Neural progenitor cell (in vitro differentiated cells): ENCODE data around the gene KRTAP13-3. TPM values are rescaled to one million over a fixed set of nuclear protein-coding genes. Genes with fewer than 3 reads are reported as not detected.

Source experiments
- DNase-seq: peaks from one replicate; pipeline ENCODE4 v3.0.0-alpha.2; 2016; ENCODE audit warnings: low spot score
- H2AFZ ChIP-seq: fragments of 200-600 bp; sonication (generic); replicated peaks from 2 replicates; pipeline ENCODE4 v1.6.1; 2016; ENCODE audit warnings: antibody characterized with exemption
- H3F3A ChIP-seq: fragments of 200-600 bp; sonication (generic); 2 replicates; pipeline ENCODE4 v1.6.1; 2016; ENCODE audit warnings: antibody characterized with exemption, low read depth
- H3K27ac ChIP-seq: fragments of 200-600 bp; sonication (generic); 2 replicates; pipeline ENCODE4 v1.5.1; 2016; ENCODE audit warnings: mild to moderate bottlenecking
- H3K27me3 ChIP-seq: fragments of 200-600 bp; sonication (generic); 2 replicates; pipeline ENCODE4 v1.6.1; 2016; ENCODE audit warnings: mild to moderate bottlenecking, moderate library complexity
- H3K36me3 ChIP-seq: fragments of 200-600 bp; sonication (generic); 2 replicates; pipeline ENCODE4 v1.5.1; 2016
- H3K4me1 ChIP-seq: fragments of 200-600 bp; sonication (generic); 2 replicates; pipeline ENCODE4 v1.6.1; 2016; ENCODE audit warnings: mixed run types
- H3K4me2 ChIP-seq: fragments of 200-600 bp; sonication (generic); 2 replicates; pipeline ENCODE4 v1.6.1; 2016
- H3K4me3 ChIP-seq: fragments of 200-600 bp; sonication (generic); 2 replicates; pipeline ENCODE4 v1.5.1; 2016
- H3K79me2 ChIP-seq: fragments of 200-600 bp; sonication (generic); 2 replicates; pipeline ENCODE4 v1.6.1; 2016; ENCODE audit warnings: low read depth
- H3K9ac ChIP-seq: fragments of 200-600 bp; sonication (generic); 2 replicates; pipeline ENCODE4 v1.6.1; 2016
- H3K9me3 ChIP-seq: fragments of 200-600 bp; sonication (generic); 2 replicates; pipeline ENCODE4 v1.5.1; 2016; ENCODE audit warnings: low read depth
- H4K20me1 ChIP-seq: fragments of 200-600 bp; sonication (generic); 2 replicates; pipeline ENCODE4 v1.6.1; 2016; ENCODE audit warnings: low read depth
- H3K27ac Mint-ChIP-seq: 3 replicates; pipeline ENCODE4 v1.8.0; 2021; ENCODE audit warnings: mixed read lengths
- H3K27me3 Mint-ChIP-seq: 2 replicates; pipeline ENCODE4 v1.8.0; 2022; ENCODE audit warnings: low read depth, mild to moderate bottlenecking, inconsistent platforms, moderate library complexity, mixed read lengths; ENCODE audit not compliant: insufficient read depth
- H3K36me3 Mint-ChIP-seq: 3 replicates; pipeline ENCODE4 v1.8.0; 2021; ENCODE audit warnings: mixed read lengths
- H3K4me1 Mint-ChIP-seq: 3 replicates; pipeline ENCODE4 v1.8.0; 2021; ENCODE audit warnings: mixed read lengths
- H3K4me3 Mint-ChIP-seq: 3 replicates; pipeline ENCODE4 v1.8.0; 2021; ENCODE audit warnings: mild to moderate bottlenecking, moderate library complexity, mixed read lengths
- H3K9me3 Mint-ChIP-seq: 3 replicates; pipeline ENCODE4 v1.8.0; 2020; ENCODE audit warnings: mixed read lengths
- EZH2 ChIP-seq: fragments of 200-600 bp; sonication (generic); IDR thresholded peaks from 2 replicates; pipeline ENCODE4 v1.6.1; 2017; ENCODE audit warnings: antibody characterized with exemption, mild to moderate bottlenecking, moderate library complexity
- EZH2phosphoT487 ChIP-seq: fragments of 200-600 bp; sonication (generic); IDR thresholded peaks from 2 replicates; pipeline ENCODE4 v1.6.1; 2017; ENCODE audit warnings: antibody characterized with exemption
- total RNA-seq: library from RNA; depleted of rRNA; stranded (reverse); fragments of >200 nt; gene quantifications from 2 replicates; pipeline ENCODE4 v1.2.3, GENCODE V29; 2015; ENCODE audit warnings: low replicate concordance
- TF ChIP-seq, protein P1 (sequence below): fragments of 200-600 bp; sonication (generic); IDR thresholded peaks from 2 replicates; pipeline ENCODE4 v1.5.1; 2017; ENCODE audit warnings: antibody characterized with exemption, mild to moderate bottlenecking

The KRTAP13-3 gene
- total RNA-seq, 1 donor from 2014 or later: not detected

DNA sequence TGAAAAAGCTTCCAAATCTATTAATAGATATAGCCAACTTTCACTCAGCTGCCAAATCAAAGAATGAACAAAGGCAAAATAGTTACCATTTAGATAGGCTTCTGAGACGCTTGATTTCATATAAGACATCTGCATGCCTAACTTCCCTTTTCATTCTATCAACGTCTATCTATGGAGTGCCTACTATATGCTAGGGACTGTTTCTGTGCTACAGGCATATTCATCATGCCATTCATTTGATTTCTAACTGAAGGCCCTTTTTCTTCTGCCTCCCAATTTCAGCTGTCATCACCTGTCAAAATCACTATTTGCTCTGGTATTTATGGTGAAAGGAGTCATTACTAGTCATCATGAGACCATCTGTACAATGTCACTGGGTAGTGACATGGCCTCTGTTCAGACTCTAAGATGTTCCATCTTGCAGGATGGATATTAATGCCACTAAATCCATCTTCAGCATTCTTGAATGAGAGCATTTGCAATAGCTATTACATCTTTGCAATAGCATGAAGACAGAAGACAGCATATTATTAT lies 34.2 kb downstream of the KRTAP13-3 start:
- no peaks in the 10 kb centered on the region for H3K36me3 ChIP-seq
- TF ChIP-seq EZH2 (no peak), EZH2phosphoT487 (no peak)
- TF ChIP-seq, protein P1, sequence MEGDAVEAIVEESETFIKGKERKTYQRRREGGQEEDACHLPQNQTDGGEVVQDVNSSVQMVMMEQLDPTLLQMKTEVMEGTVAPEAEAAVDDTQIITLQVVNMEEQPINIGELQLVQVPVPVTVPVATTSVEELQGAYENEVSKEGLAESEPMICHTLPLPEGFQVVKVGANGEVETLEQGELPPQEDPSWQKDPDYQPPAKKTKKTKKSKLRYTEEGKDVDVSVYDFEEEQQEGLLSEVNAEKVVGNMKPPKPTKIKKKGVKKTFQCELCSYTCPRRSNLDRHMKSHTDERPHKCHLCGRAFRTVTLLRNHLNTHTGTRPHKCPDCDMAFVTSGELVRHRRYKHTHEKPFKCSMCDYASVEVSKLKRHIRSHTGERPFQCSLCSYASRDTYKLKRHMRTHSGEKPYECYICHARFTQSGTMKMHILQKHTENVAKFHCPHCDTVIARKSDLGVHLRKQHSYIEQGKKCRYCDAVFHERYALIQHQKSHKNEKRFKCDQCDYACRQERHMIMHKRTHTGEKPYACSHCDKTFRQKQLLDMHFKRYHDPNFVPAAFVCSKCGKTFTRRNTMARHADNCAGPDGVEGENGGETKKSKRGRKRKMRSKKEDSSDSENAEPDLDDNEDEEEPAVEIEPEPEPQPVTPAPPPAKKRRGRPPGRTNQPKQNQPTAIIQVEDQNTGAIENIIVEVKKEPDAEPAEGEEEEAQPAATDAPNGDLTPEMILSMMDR: no peak
- no peak overlapping the region for H3K4me3 ChIP-seq
- H3K9me3 Mint-ChIP-seq: peaks cover 4% of the 10 kb centered on the region
- no peaks in the 10 kb centered on the region for H3K27me3 ChIP-seq
- H3K27me3 Mint-ChIP-seq: peaks cover 4% of the 10 kb centered on the region
- no peak overlapping the region for H3K4me2 ChIP-seq
- H3K9me3 ChIP-seq: no peaks in the 10 kb centered on the region
- H4K20me1 ChIP-seq: no peaks in the 10 kb centered on the region
- H3F3A ChIP-seq: no peaks in the 10 kb centered on the region
- no peaks in the 10 kb centered on the region for H3K79me2 ChIP-seq
- no peak overlapping the region for H3K9ac ChIP-seq
- H3K27ac ChIP-seq: no peak overlapping the region
- no peak overlapping the region for H2AFZ ChIP-seq
- H3K4me1 Mint-ChIP-seq: no peaks in the 10 kb centered on the region
- DNase-seq: no peak
- H3K4me3 Mint-ChIP-seq: no peak overlapping the region
- H3K27ac Mint-ChIP-seq: no peak overlapping the region
- no peaks in the 10 kb centered on the region for H3K36me3 Mint-ChIP-seq
- H3K4me1 ChIP-seq: no peaks in the 10 kb centered on the region

DNA sequence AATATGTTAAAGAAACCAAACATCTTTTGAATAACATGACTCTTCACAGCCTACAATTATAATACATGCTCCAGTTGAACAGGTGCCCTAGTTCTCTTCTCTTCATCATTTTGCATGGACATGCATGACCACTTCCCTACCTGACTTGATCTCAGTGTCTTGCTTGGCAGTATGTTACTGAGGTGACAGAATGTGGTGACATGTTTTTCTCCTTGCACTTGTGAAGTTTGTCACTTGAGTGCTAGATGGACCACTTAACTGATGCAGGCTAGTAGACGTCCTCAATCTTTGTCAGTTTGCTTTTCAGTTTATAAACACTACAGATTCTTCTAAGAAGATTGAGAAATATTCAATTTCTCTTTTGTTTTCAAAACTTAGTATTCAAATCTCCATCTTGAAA lies 43.5 kb downstream of the KRTAP13-3 start:
- Histone ChIP-seq H3K9me3 (no peaks in the 10 kb centered on the region), H3K27me3 (no peaks in the 10 kb centered on the region), H3K9ac (no peak overlapping the region), H3K4me1 (no peaks in the 10 kb centered on the region), H3K4me2 (no peak overlapping the region), H3F3A (no peaks in the 10 kb centered on the region), H3K27ac (no peak overlapping the region), H4K20me1 (no peaks in the 10 kb centered on the region), H3K36me3 (no peaks in the 10 kb centered on the region), H3K4me3 (no peak overlapping the region), H2AFZ (no peak overlapping the region), H3K79me2 (no peaks in the 10 kb centered on the region)
- TF ChIP-seq EZH2phosphoT487: no peak
- no peak for TF ChIP-seq EZH2
- TF ChIP-seq, protein P1: no peak
- Mint-ChIP-seq H3K27me3 (no peaks in the 10 kb centered on the region), H3K4me3 (no peak overlapping the region), H3K9me3 (no peaks in the 10 kb centered on the region), H3K36me3 (no peaks in the 10 kb centered on the region), H3K4me1 (no peaks in the 10 kb centered on the region), H3K27ac (no peak overlapping the region)
- DNase-seq: no peak

Other genes starting within 250 kb of the KRTAP13-3 start
- gene CLDN8, start 209.8 kb downstream of the KRTAP13-3 start, total RNA-seq: not detected in 2 replicates
- gene KRTAP24-1, start 143.0 kb downstream of the KRTAP13-3 start, total RNA-seq: not detected in 2 replicates
- not detected in 2 replicates for gene KRTAP25-1, start 136.4 kb downstream of the KRTAP13-3 start, total RNA-seq
- gene KRTAP26-1, start 105.6 kb downstream of the KRTAP13-3 start, total RNA-seq: not detected in 2 replicates
- gene KRTAP27-1, start 88.2 kb downstream of the KRTAP13-3 start, total RNA-seq: not detected in 2 replicates
- gene KRTAP23-1, start 77.3 kb downstream of the KRTAP13-3 start, total RNA-seq: not detected in 2 replicates
- gene KRTAP13-2, start 53.7 kb downstream of the KRTAP13-3 start, total RNA-seq: not detected in 2 replicates
- not detected in 2 replicates for gene KRTAP13-1, start 29.9 kb downstream of the KRTAP13-3 start, total RNA-seq
- gene KRTAP13-4, start 4.3 kb upstream of the KRTAP13-3 start, total RNA-seq: not detected in 2 replicates
- gene KRTAP15-1, start 14.3 kb upstream of the KRTAP13-3 start, total RNA-seq: not detected in 2 replicates
- gene KRTAP19-1, start 54.4 kb upstream of the KRTAP13-3 start, total RNA-seq: not detected in 2 replicates
- not detected in 2 replicates for gene KRTAP19-2, start 61.5 kb upstream of the KRTAP13-3 start, total RNA-seq
- not detected in 2 replicates for gene KRTAP19-3, start 66.1 kb upstream of the KRTAP13-3 start, total RNA-seq
- gene KRTAP19-4, start 71.2 kb upstream of the KRTAP13-3 start, total RNA-seq: not detected in 2 replicates
- gene KRTAP19-5, start 76.2 kb upstream of the KRTAP13-3 start, total RNA-seq: not detected in 2 replicates
- gene KRTAP19-6, start 115.9 kb upstream of the KRTAP13-3 start, total RNA-seq: not detected in 2 replicates
- gene KRTAP19-7, start 135.4 kb upstream of the KRTAP13-3 start, total RNA-seq: not detected in 2 replicates
- gene KRTAP22-2, start 164.5 kb upstream of the KRTAP13-3 start, total RNA-seq: not detected in 2 replicates
- not detected in 2 replicates for gene KRTAP6-3, start 166.5 kb upstream of the KRTAP13-3 start, total RNA-seq
- not detected in 2 replicates for gene KRTAP6-2, start 173.0 kb upstream of the KRTAP13-3 start, total RNA-seq
- not detected in 2 replicates for gene KRTAP22-1, start 175.2 kb upstream of the KRTAP13-3 start, total RNA-seq
- not detected in 2 replicates for gene KRTAP6-1, start 188.0 kb upstream of the KRTAP13-3 start, total RNA-seq
- gene KRTAP20-1, start 190.5 kb upstream of the KRTAP13-3 start, total RNA-seq: not detected in 2 replicates
- not detected in 2 replicates for gene KRTAP20-4, start 194.7 kb upstream of the KRTAP13-3 start, total RNA-seq
- not detected in 2 replicates for gene KRTAP20-2, start 209.3 kb upstream of the KRTAP13-3 start, total RNA-seq
- not detected in 2 replicates for gene KRTAP20-3, start 216.9 kb upstream of the KRTAP13-3 start, total RNA-seq